GM20000 (cell line): ENCODE data around the gene OLFM2.

Source experiments
- DNase-seq: peaks from one replicate; pipeline ENCODE4 v3.0.0; 2012; ENCODE audit warnings: low spot score
- CTCF ChIP-seq: IDR thresholded peaks from 2 replicates; pipeline ENCODE4 v1.5.1; 2012; ENCODE audit warnings: mild to moderate bottlenecking, control low read depth; ENCODE audit errors: extremely low read depth, missing control alignments

The OLFM2 gene

GRCh38 chr19:9936326-9937000 is at the start of gene OLFM2:
TSS of gene OLFM2 (minus strand) at chr19:9936515. CDS start at chr19:9936366, 149 bp downstream.
- peak; percentile 59 for DNase-seq
- no peak for TF ChIP-seq CTCF

GRCh38 chr19:9981406-9982260 is 45.3 kb upstream of the OLFM2 start:
- DNase-seq, result no peak
- no peak for TF ChIP-seq CTCF

- no peak for TF ChIP-seq CTCF
- no peak for DNase-seq
These were observed 35.8 kb upstream of the OLFM2 start for GRCh38 chr19:9972103-9972502.

GRCh38 chr19:9971166-9971897 is 35.0 kb upstream of the OLFM2 start:
- TF ChIP-seq CTCF, result no peak
- no peak for DNase-seq

GRCh38 chr19:9970481-9970880 is 34.2 kb upstream of the OLFM2 start:
- TF ChIP-seq CTCF, result no peak
- no peak for DNase-seq

- no peak for DNase-seq
- no peak for TF ChIP-seq CTCF
These were observed 33.3 kb upstream of the OLFM2 start for GRCh38 chr19:9969688-9969975.
